Spleen (tissue), 11 donors: ENCODE results near the gene APBB2. TPM values are rescaled to one million over a fixed set of nuclear protein-coding genes. Genes with fewer than 3 reads are reported as not detected.

Experiments
- DNase-seq: peaks from one replicate; pipeline ENCODE4 v3.0.0-alpha.2; 2020
- H3K27ac ChIP-seq, 8 donors: fragments of 200-600 bp; sonication (generic) in 7 of 8; 1 replicate in 4 of 8; 2 replicates in 4 of 8; pipeline versions ENCODE4 v1.5.0 to v1.8.0; 2016 to 2021; ENCODE audit warnings: inconsistent platforms in 4 of 8, mild to moderate bottlenecking in 4 of 8, moderate library complexity in 1 of 8
- H3K27me3 ChIP-seq, 7 donors: fragments of 200-600 bp; sonication (generic) in 6 of 7; replicated peaks in 1 of 7; 1 replicate in 4 of 7; 2 replicates in 3 of 7; pipeline versions ENCODE4 v1.5.0 to v1.8.0; 2016 to 2021; ENCODE audit warnings: inconsistent platforms in 3 of 7, mild to moderate bottlenecking in 1 of 7
- H3K36me3 ChIP-seq, 6 donors: fragments of 200-600 bp; sonication (generic) in 5 of 6; 1 replicate in 4 of 6; 2 replicates in 2 of 6; pipeline versions ENCODE4 v1.5.0 to v1.8.0; 2016 to 2021; ENCODE audit warnings: inconsistent platforms in 2 of 6
- H3K4me1 ChIP-seq, 6 donors: fragments of 200-600 bp; sonication (generic) in 5 of 6; 1 replicate in 3 of 6; 2 replicates in 3 of 6; pipeline versions ENCODE4 v1.5.0 to v1.8.0; 2016 to 2021; ENCODE audit warnings: inconsistent platforms in 3 of 6
- H3K4me3 ChIP-seq, 8 donors: fragments of 200-600 bp; sonication (generic) in 7 of 8; 1 replicate in 4 of 8; 2 replicates in 4 of 8; pipeline versions ENCODE4 v1.5.0 to v1.8.0; 2016 to 2021; ENCODE audit warnings: inconsistent platforms in 4 of 8, mild to moderate bottlenecking in 4 of 8, moderate library complexity in 2 of 8
- H3K9me3 ChIP-seq, 8 donors: fragments of 200-600 bp; sonication (generic) in 7 of 8; 1 replicate in 4 of 8; 2 replicates in 4 of 8; pipeline versions ENCODE4 v1.5.0 to v1.8.0; 2016 to 2021; ENCODE audit warnings: inconsistent platforms in 4 of 8
- POLR2A ChIP-seq, 3 donors: fragments of 450-650 bp; IDR thresholded peaks; one replicate each; pipeline ENCODE4 v1.5.1; 2017; ENCODE audit warnings: antibody characterized with exemption in 3 of 3, mild to moderate bottlenecking in 1 of 3
- POLR2AphosphoS5 ChIP-seq, 3 donors: sonication (generic); formaldehyde crosslinking; IDR thresholded peaks; one replicate each; pipeline ENCODE4 v1.5.1; 2017; ENCODE audit warnings: antibody characterized with exemption in 3 of 3
- WGBS, 5 donors: extraction: QIAGEN DNeasy Blood & Tissue Kit in 3 of 5; methylation state at CpG; one replicate each; pipeline versions ENCODE4 v1.1.5 to v1.1.7; 2013 to 2018; 5-methylcytosine and 5-hydroxymethylcytosine counted together
- intact Hi-C: fragments of 100-400 bp; cut with DNase I; formaldehyde crosslinking; loops from one replicate; pipeline ENCODE4 v1.15.0; 2023; ENCODE audit warnings: low total_unique reads
- polyA plus RNA-seq, 3 donors: library from polyadenylated mRNA; stranded (reverse); fragments of 200-250 nt; gene quantifications; one replicate each; pipeline ENCODE4 v1.2.1, GENCODE V29; 2013
- total RNA-seq, 7 donors: library from RNA; depleted of rRNA in 3 of 7; stranded (reverse); fragments of >200 nt in 3 of 7; fragmentation: NEBNext Ultra II Directional in 4 of 7; extraction: Animal tissue kit (Norgen Biotek cat#: 25700) in 4 of 7; gene quantifications; one replicate each; pipeline versions ENCODE4 v1.1.0 to v1.2.1, GENCODE V29; 2016 to 2021
- TF ChIP-seq, protein P1 (sequence below), 11 experiments: fragments of 200-600 bp in 7 of 11; fragments of 450-650 bp in 4 of 11; sonication (generic) in 4 of 11; IDR thresholded peaks in 8 of 11; conservative IDR thresholded peaks in 3 of 11; 1 replicate in 7 of 11; 2 replicates in 4 of 11; pipeline versions ENCODE4 v1.4.0 to v1.8.0; 2016 to 2021; ENCODE audit warnings: antibody characterized with exemption in 11 of 11, inconsistent platforms in 4 of 11, mild to moderate bottlenecking in 1 of 11
- donor health status: healthy with polysubstance abuse.
- donor health status: DM: no; HTN: no; CAD: no; lungs with moderate emphysema.
- donor health status: DM: no; HTN: no; CAD: no.
- donor health status: Bipolar disorder and iron deficiency.
- donor health status: healthy.
- donor health status: DM: no; HTN: no; CAD: no.
- donor health status: DM: yes; HTN: yes; CAD: no.

APBB2 gene
- total and polyA plus RNA-seq, 10 donors: 4.0 to 115 (median 76.7) TPM

DNA sequence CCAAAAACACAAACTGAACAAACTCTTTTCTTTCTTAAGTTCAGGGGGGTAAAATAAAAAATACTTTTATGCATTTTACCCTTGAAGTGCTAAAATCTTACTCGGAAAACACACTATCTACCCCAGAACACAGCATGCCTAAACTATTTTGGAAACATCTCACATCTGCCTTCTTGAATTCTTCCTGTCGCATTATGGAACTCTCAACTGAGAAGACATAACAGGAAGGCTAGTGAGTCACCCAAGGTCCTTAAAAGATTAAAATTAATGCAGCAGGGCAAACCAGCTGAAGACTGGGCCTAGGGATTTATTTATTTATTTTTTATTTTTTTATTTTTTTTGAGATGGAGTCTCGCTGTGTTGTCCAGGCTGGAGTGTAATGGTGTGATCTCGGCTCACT lies 208.2 kb downstream of the APBB2 start:
- no peaks in the 10 kb centered on the region for H3K27me3 ChIP-seq
- H3K9me3 ChIP-seq: peaks cover 0 to 8% (median 0%) of the 10 kb centered on the region in 8 donors
- H3K27ac ChIP-seq: peak overlapping the region in 2 of 8 donors; percentile 2 to 22
- no peak overlapping the region for H3K4me3 ChIP-seq
- 69 to 92% (median 82%) methylated on average over 4 of the region's 4 CpGs for WGBS, 5 donors
- no peak for DNase-seq
- no peaks in the 10 kb centered on the region for H3K36me3 ChIP-seq
- TF ChIP-seq, protein P1, sequence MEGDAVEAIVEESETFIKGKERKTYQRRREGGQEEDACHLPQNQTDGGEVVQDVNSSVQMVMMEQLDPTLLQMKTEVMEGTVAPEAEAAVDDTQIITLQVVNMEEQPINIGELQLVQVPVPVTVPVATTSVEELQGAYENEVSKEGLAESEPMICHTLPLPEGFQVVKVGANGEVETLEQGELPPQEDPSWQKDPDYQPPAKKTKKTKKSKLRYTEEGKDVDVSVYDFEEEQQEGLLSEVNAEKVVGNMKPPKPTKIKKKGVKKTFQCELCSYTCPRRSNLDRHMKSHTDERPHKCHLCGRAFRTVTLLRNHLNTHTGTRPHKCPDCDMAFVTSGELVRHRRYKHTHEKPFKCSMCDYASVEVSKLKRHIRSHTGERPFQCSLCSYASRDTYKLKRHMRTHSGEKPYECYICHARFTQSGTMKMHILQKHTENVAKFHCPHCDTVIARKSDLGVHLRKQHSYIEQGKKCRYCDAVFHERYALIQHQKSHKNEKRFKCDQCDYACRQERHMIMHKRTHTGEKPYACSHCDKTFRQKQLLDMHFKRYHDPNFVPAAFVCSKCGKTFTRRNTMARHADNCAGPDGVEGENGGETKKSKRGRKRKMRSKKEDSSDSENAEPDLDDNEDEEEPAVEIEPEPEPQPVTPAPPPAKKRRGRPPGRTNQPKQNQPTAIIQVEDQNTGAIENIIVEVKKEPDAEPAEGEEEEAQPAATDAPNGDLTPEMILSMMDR (IDR thresholded peaks at IDR 0.05 in 8 of 11, conservative IDR thresholded peaks at IDR 0.05 in 3 of 11): no peak
- TF ChIP-seq POLR2AphosphoS5 (IDR thresholded peaks at IDR 0.05) (no peak), POLR2A (IDR thresholded peaks at IDR 0.05) (no peak)
- H3K4me1 ChIP-seq: no peaks in the 10 kb centered on the region
- intact Hi-C loops: no loop called here

DNA sequence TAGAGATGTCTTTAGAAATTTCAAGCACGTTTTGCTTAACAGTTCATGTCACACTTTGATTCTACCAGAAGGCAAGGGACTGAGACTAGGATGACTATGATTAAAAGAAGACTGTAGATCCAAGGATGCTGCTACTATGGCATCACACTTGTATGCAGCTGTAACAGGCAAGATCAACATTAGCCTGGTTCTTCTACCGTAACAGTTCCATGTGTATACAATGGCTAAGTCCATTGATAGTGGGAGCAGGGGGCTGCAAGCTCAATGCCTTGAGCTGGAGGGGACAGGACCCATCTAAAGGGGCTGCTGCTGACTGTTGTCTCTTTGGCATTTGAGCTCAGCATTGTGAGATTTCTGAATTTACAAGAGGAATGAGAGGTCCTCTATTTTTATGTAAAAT lies 212.0 kb downstream of the APBB2 start:
- Histone ChIP-seq H3K27me3 (no peaks in the 10 kb centered on the region), H3K27ac (no peak overlapping the region), H3K4me3 (no peak overlapping the region), H3K9me3 (peaks cover 0 to 6% (median 0%) of the 10 kb centered on the region in 8 donors), H3K36me3 (no peaks in the 10 kb centered on the region), H3K4me1 (peaks cover 0 to 17% (median 0%) of the 10 kb centered on the region in 6 donors)
- TF ChIP-seq, protein P1 (IDR thresholded peaks at IDR 0.05 in 8 of 11, conservative IDR thresholded peaks at IDR 0.05 in 3 of 11): no peak
- no peak for TF ChIP-seq POLR2AphosphoS5 (IDR thresholded peaks at IDR 0.05)
- TF ChIP-seq POLR2A (IDR thresholded peaks at IDR 0.05): no peak
- no peak for DNase-seq
- intact Hi-C loops: no loop called here
- WGBS, 5 donors: 80 to 88% (median 85%) methylated on average over 2 of the region's 2 CpGs

DNA sequence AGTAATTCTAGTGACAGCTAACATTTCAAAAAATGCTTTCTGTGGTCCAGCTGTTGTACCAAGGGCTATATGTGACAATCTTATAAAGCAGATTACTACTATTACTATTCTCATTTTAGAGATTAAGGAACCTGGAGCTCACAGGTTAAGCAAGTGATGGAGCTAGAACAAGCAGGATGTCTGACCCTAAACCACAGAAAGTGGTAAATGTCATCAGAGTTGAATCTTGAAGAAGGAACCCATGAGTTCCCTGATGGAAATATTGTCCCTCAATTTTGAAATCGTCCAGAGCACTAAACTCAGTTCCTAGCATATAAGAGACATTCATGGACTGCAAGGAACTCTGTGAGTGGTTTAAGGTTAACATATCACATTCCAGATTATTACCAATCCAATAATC lies 214.0 kb downstream of the APBB2 start:
- Histone ChIP-seq H3K27me3 (no peaks in the 10 kb centered on the region), H3K9me3 (no peaks in the 10 kb centered on the region), H3K27ac (peak overlapping the region in 1 of 8 donors; percentile 12), H3K36me3 (no peaks in the 10 kb centered on the region), H3K4me3 (no peak overlapping the region), H3K4me1 (peaks cover 0 to 17% (median 0%) of the 10 kb centered on the region in 6 donors)
- WGBS, 5 donors: 33 to 95% (median 64%) methylated on average over 1 of the region's 1 CpG
- no peak for DNase-seq
- intact Hi-C loops: no loop called here
- TF ChIP-seq POLR2AphosphoS5 (IDR thresholded peaks at IDR 0.05): no peak
- TF ChIP-seq POLR2A (IDR thresholded peaks at IDR 0.05): no peak
- TF ChIP-seq, protein P1 (IDR thresholded peaks at IDR 0.05 in 8 of 11, conservative IDR thresholded peaks at IDR 0.05 in 3 of 11): no peak

DNA sequence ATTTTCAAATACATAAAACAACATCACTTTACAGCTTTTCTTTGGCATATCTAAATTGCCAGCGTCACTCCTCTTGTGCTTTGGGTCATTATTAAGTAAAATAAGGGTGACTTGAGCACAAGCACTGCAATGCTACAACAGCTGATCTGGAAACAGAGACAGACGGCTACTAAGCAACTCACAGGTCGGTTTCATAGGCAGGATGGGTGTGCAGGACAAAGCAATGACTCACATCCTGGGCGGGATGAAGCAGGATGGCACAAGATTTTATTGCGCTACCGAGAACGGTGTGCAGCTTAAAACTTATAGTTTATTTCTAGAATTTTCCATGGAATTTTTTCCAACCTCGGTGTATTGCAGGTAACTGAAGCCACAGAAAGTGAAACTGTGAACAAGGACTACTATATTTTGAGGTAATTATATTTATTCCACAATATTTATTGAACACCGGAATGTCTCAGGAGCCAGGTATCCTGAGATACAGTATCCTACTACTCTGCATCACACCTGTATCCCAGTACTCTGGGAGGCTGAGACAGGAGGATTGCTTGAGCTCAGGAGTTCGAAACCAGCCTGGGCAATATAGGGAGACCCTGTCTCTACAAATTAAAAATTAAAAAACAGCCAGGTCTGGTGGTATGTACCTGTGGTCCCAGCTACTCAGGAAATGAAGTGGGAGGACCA lies 215.5 kb downstream of the APBB2 start:
- Histone ChIP-seq H3K36me3 (no peaks in the 10 kb centered on the region), H3K4me1 (peaks cover 0 to 19% (median under 1%) of the 10 kb centered on the region in 6 donors), H3K27ac (peak overlapping the region in 5 of 8 donors; percentile 28 to 77 (median 50)), H3K27me3 (no peaks in the 10 kb centered on the region), H3K9me3 (no peaks in the 10 kb centered on the region), H3K4me3 (peak overlapping the region in 1 of 8 donors; percentile 32)
- WGBS, 5 donors: 61 to 82% (median 72%) methylated on average over 10 of the region's 10 CpGs
- TF ChIP-seq POLR2AphosphoS5 (IDR thresholded peaks at IDR 0.05): peak in 1 of 3 donors; percentile 81
- TF ChIP-seq, protein P1 (IDR thresholded peaks at IDR 0.05 in 8 of 11, conservative IDR thresholded peaks at IDR 0.05 in 3 of 11): no peak
- no peak for DNase-seq
- intact Hi-C loops: no loop called here
